T-helper 1 cell treated with Interleukin-12 subunit alpha and Interleukin-12 subunit beta and Interleukin-4 antibody, amounts not matched to agents 30 μg/mL and 1 μg/mL, for 36 hours (primary cell): Measurements from ENCODE around the gene EPHA4.

ENCODE experiments used
- H3K27ac Mint-ChIP-seq: one replicate; pipeline ENCODE4 v1.8.0; 2021; ENCODE audit warnings: mild to moderate bottlenecking, mixed read lengths
- H3K27me3 Mint-ChIP-seq: one replicate; pipeline ENCODE4 v1.8.0; 2021; ENCODE audit warnings: low read depth, mixed read lengths
- H3K36me3 Mint-ChIP-seq: one replicate; pipeline ENCODE4 v1.8.0; 2021; ENCODE audit warnings: low read depth, mixed read lengths
- H3K4me1 Mint-ChIP-seq: one replicate; pipeline ENCODE4 v1.8.0; 2021; ENCODE audit warnings: low read depth, mixed read lengths
- H3K4me3 Mint-ChIP-seq: one replicate; pipeline ENCODE4 v1.8.0; 2021; ENCODE audit warnings: mild to moderate bottlenecking, moderate library complexity, mixed read lengths
- H3K9me3 Mint-ChIP-seq: one replicate; pipeline ENCODE4 v1.8.0; 2021; ENCODE audit warnings: mixed read lengths

Gene EPHA4

GRCh38 chr2:221572219-221572820, at the start of gene EPHA4:
Gene EPHA4 (minus strand): TSS chr2:221572304. CDS start chr2:221572248, 56 bp downstream.
- H3K36me3 Mint-ChIP-seq: peaks cover 10% of the 10 kb centered on the region
- H3K9me3 Mint-ChIP-seq: no peaks in the 10 kb centered on the region
- peak within 1 kb of the TSS; percentile 93 for H3K4me3 Mint-ChIP-seq
- H3K4me1 Mint-ChIP-seq: peaks cover 26% of the 10 kb centered on the region
- H3K27me3 Mint-ChIP-seq: peaks cover 70% of the 10 kb centered on the region
- H3K27ac Mint-ChIP-seq: peak within 1 kb of the TSS; percentile 80

- Mint-ChIP-seq H3K27me3 (no peaks in the 10 kb centered on the region), H3K27ac (no peak overlapping the region), H3K9me3 (no peaks in the 10 kb centered on the region), H3K4me1 (no peaks in the 10 kb centered on the region), H3K4me3 (no peak overlapping the region), H3K36me3 (no peaks in the 10 kb centered on the region)
Measured at GRCh38 chr2:221618007-221618406, 45.9 kb upstream of the EPHA4 start.

GRCh38 chr2:221616561-221616960, 44.5 kb upstream of the EPHA4 start:
- no peaks in the 10 kb centered on the region for H3K9me3 Mint-ChIP-seq
- H3K36me3 Mint-ChIP-seq: no peaks in the 10 kb centered on the region
- no peak overlapping the region for H3K27ac Mint-ChIP-seq
- H3K4me3 Mint-ChIP-seq: no peak overlapping the region
- no peaks in the 10 kb centered on the region for H3K4me1 Mint-ChIP-seq
- H3K27me3 Mint-ChIP-seq: no peaks in the 10 kb centered on the region

GRCh38 chr2:221614274-221614673, 42.2 kb upstream of the EPHA4 start:
- Mint-ChIP-seq H3K27ac (no peak overlapping the region), H3K4me3 (no peak overlapping the region), H3K36me3 (no peaks in the 10 kb centered on the region), H3K27me3 (no peaks in the 10 kb centered on the region), H3K4me1 (no peaks in the 10 kb centered on the region), H3K9me3 (no peaks in the 10 kb centered on the region)

- Mint-ChIP-seq H3K4me1 (no peaks in the 10 kb centered on the region), H3K4me3 (no peak overlapping the region), H3K36me3 (no peaks in the 10 kb centered on the region), H3K9me3 (no peaks in the 10 kb centered on the region), H3K27ac (no peak overlapping the region), H3K27me3 (no peaks in the 10 kb centered on the region)
Measured at GRCh38 chr2:221612800-221613199, 40.7 kb upstream of the EPHA4 start.

GRCh38 chr2:221612161-221612560, 40.1 kb upstream of the EPHA4 start:
- Mint-ChIP-seq H3K27ac (no peak overlapping the region), H3K27me3 (no peaks in the 10 kb centered on the region), H3K36me3 (no peaks in the 10 kb centered on the region), H3K9me3 (no peaks in the 10 kb centered on the region), H3K4me1 (no peaks in the 10 kb centered on the region), H3K4me3 (no peak overlapping the region)

GRCh38 chr2:221610675-221611074, 38.6 kb upstream of the EPHA4 start:
- Mint-ChIP-seq H3K4me3 (no peak overlapping the region), H3K36me3 (no peaks in the 10 kb centered on the region), H3K27me3 (no peaks in the 10 kb centered on the region), H3K27ac (no peak overlapping the region), H3K4me1 (no peaks in the 10 kb centered on the region), H3K9me3 (no peaks in the 10 kb centered on the region)

- H3K36me3 Mint-ChIP-seq: no peaks in the 10 kb centered on the region
- no peaks in the 10 kb centered on the region for H3K9me3 Mint-ChIP-seq
- no peak overlapping the region for H3K4me3 Mint-ChIP-seq
- H3K27ac Mint-ChIP-seq: no peak overlapping the region
- no peaks in the 10 kb centered on the region for H3K4me1 Mint-ChIP-seq
- no peaks in the 10 kb centered on the region for H3K27me3 Mint-ChIP-seq
Measured at GRCh38 chr2:221610255-221610654, 38.2 kb upstream of the EPHA4 start.

- H3K36me3 Mint-ChIP-seq: no peaks in the 10 kb centered on the region
- H3K4me3 Mint-ChIP-seq: no peak overlapping the region
- no peaks in the 10 kb centered on the region for H3K4me1 Mint-ChIP-seq
- H3K27me3 Mint-ChIP-seq: peaks cover 6% of the 10 kb centered on the region
- no peak overlapping the region for H3K27ac Mint-ChIP-seq
- H3K9me3 Mint-ChIP-seq: no peaks in the 10 kb centered on the region
Measured at GRCh38 chr2:221608442-221608841, 36.3 kb upstream of the EPHA4 start.

GRCh38 chr2:221606424-221606823, 34.3 kb upstream of the EPHA4 start:
- H3K27ac Mint-ChIP-seq: no peak overlapping the region
- no peak overlapping the region for H3K4me3 Mint-ChIP-seq
- H3K27me3 Mint-ChIP-seq: peaks cover 6% of the 10 kb centered on the region
- no peaks in the 10 kb centered on the region for H3K36me3 Mint-ChIP-seq
- H3K9me3 Mint-ChIP-seq: no peaks in the 10 kb centered on the region
- no peaks in the 10 kb centered on the region for H3K4me1 Mint-ChIP-seq

- Mint-ChIP-seq H3K27me3 (peaks cover 6% of the 10 kb centered on the region), H3K4me1 (no peaks in the 10 kb centered on the region), H3K36me3 (no peaks in the 10 kb centered on the region), H3K27ac (no peak overlapping the region), H3K4me3 (no peak overlapping the region), H3K9me3 (no peaks in the 10 kb centered on the region)
Measured at GRCh38 chr2:221605751-221606240, 33.7 kb upstream of the EPHA4 start.

GRCh38 chr2:221602938-221603337, 30.8 kb upstream of the EPHA4 start:
- H3K27ac Mint-ChIP-seq: no peak overlapping the region

GRCh38 chr2:221601376-221601775, 29.3 kb upstream of the EPHA4 start:
- Mint-ChIP-seq H3K4me3 (no peak overlapping the region), H3K36me3 (no peaks in the 10 kb centered on the region), H3K27me3 (peaks cover 6% of the 10 kb centered on the region), H3K4me1 (no peaks in the 10 kb centered on the region), H3K9me3 (no peaks in the 10 kb centered on the region), H3K27ac (no peak overlapping the region)

More at GRCh38 chr2:221602938-221603337, 30.8 kb upstream of the EPHA4 start:
- Mint-ChIP-seq H3K27me3 (peaks cover 6% of the 10 kb centered on the region), H3K36me3 (no peaks in the 10 kb centered on the region), H3K9me3 (no peaks in the 10 kb centered on the region), H3K4me3 (no peak overlapping the region), H3K4me1 (no peaks in the 10 kb centered on the region)

- Mint-ChIP-seq H3K4me1 (no peaks in the 10 kb centered on the region), H3K27ac (no peak overlapping the region), H3K4me3 (no peak overlapping the region), H3K36me3 (no peaks in the 10 kb centered on the region), H3K9me3 (no peaks in the 10 kb centered on the region), H3K27me3 (peaks cover 6% of the 10 kb centered on the region)
Measured at GRCh38 chr2:221600388-221600787, 28.3 kb upstream of the EPHA4 start.

- Mint-ChIP-seq H3K4me1 (no peaks in the 10 kb centered on the region), H3K36me3 (no peaks in the 10 kb centered on the region), H3K4me3 (no peak overlapping the region), H3K9me3 (no peaks in the 10 kb centered on the region), H3K27me3 (no peaks in the 10 kb centered on the region), H3K27ac (no peak overlapping the region)
Measured at GRCh38 chr2:221596192-221596591, 24.1 kb upstream of the EPHA4 start.
